CD14-positive monocyte (primary cell): ENCODE data around the gene SUSD6. TPM values are rescaled to one million over a fixed set of nuclear protein-coding genes. Genes with fewer than 3 reads are reported as not detected.

Experiments
- DNase-seq, 3 donors: peaks; one replicate each; pipeline ENCODE4 v3.0.0-alpha.2; 2011 to 2022
- H2AFZ ChIP-seq: 2 replicates; pipeline ENCODE4 v1.6.0; 2012; ENCODE audit warnings: mild to moderate bottlenecking, low read depth, low read length, inconsistent platforms; ENCODE audit not compliant: insufficient read depth, poor library complexity, severe bottlenecking
- H3K27ac ChIP-seq, 2 donors: 1 replicate in 1 of 2; 2 replicates in 1 of 2; pipeline ENCODE4 v1.5.1; 2012 to 2013; ENCODE audit warnings: low read length in 2 of 2, control low read depth in 1 of 2, inconsistent platforms in 1 of 2, low read depth in 1 of 2, mild to moderate bottlenecking in 1 of 2
- H3K27me3 ChIP-seq, 2 donors: one replicate each; pipeline versions ENCODE4 v1.6.0 to v1.6.1; 2011 to 2013; ENCODE audit warnings: low read length in 2 of 2; ENCODE audit not compliant: control insufficient read depth in 2 of 2, insufficient read depth in 2 of 2
- H3K36me3 ChIP-seq, 2 donors: replicated peaks in 1 of 2; 1 replicate in 1 of 2; 2 replicates in 1 of 2; pipeline versions ENCODE4 v1.5.1 to v1.6.1; 2012 to 2013; ENCODE audit warnings: low read length in 2 of 2, control low read depth in 1 of 2, inconsistent platforms in 1 of 2, mild to moderate bottlenecking in 1 of 2; ENCODE audit not compliant: insufficient read depth in 2 of 2, control insufficient read depth in 1 of 2
- H3K4me1 ChIP-seq, 2 donors: 1 replicate in 1 of 2; 2 replicates in 1 of 2; pipeline versions ENCODE4 v1.5.1 to v1.6.1; 2012 to 2013; ENCODE audit warnings: low read length in 2 of 2, control low read depth in 1 of 2, inconsistent platforms in 1 of 2, mild to moderate bottlenecking in 1 of 2, moderate library complexity in 1 of 2; ENCODE audit not compliant: insufficient read depth in 2 of 2, control insufficient read depth in 1 of 2
- H3K4me2 ChIP-seq: replicated peaks from 2 replicates; pipeline ENCODE3; 2012; ENCODE audit warnings: low read length, moderate library complexity, mild to moderate bottlenecking; ENCODE audit not compliant: poor library complexity, severe bottlenecking; ENCODE audit errors: extremely low read depth
- H3K4me3 ChIP-seq, 3 experiments: fragments of 200-600 bp in 1 of 3; sonication (generic) in 1 of 3; replicated peaks in 1 of 3; 1 replicate in 2 of 3; 2 replicates in 1 of 3; pipeline ENCODE4 v1.5.1; 2011 to 2013; ENCODE audit warnings: low read length in 3 of 3, mild to moderate bottlenecking in 3 of 3, control low read depth in 2 of 3, low read depth in 2 of 3, inconsistent platforms in 1 of 3, moderate library complexity in 1 of 3
- H3K79me2 ChIP-seq: 2 replicates; pipeline ENCODE4 v1.6.0; 2012; ENCODE audit warnings: mild to moderate bottlenecking, control low read depth, inconsistent platforms, low read length, moderate library complexity; ENCODE audit not compliant: insufficient read depth
- H3K9ac ChIP-seq: 2 replicates; pipeline ENCODE4 v1.6.0; 2017; ENCODE audit warnings: low read length, mild to moderate bottlenecking; ENCODE audit not compliant: insufficient read depth, poor library complexity, severe bottlenecking
- H3K9me3 ChIP-seq, 2 donors: replicated peaks in 1 of 2; 1 replicate in 1 of 2; 2 replicates in 1 of 2; pipeline versions ENCODE4 v1.5.1 to v1.6.1; 2012 to 2013; ENCODE audit warnings: low read length in 2 of 2, control low read depth in 1 of 2; ENCODE audit not compliant: control insufficient read depth in 1 of 2, insufficient read depth in 1 of 2
- H4K20me1 ChIP-seq: 2 replicates; pipeline ENCODE4 v1.6.0; 2012; ENCODE audit warnings: mild to moderate bottlenecking, low read length, control low read depth, moderate library complexity; ENCODE audit not compliant: insufficient read depth
- H3K27ac Mint-ChIP-seq, 7 donors: one replicate each; pipeline ENCODE4 v1.8.0; 2020; ENCODE audit warnings: mild to moderate bottlenecking in 7 of 7, mixed read lengths in 7 of 7, moderate library complexity in 6 of 7, inconsistent platforms in 2 of 7
- H3K27me3 Mint-ChIP-seq, 3 donors: one replicate each; pipeline ENCODE4 v1.8.0; 2021 to 2022; ENCODE audit warnings: low read depth in 3 of 3, mild to moderate bottlenecking in 3 of 3, mixed read lengths in 3 of 3, moderate library complexity in 3 of 3, inconsistent platforms in 1 of 3
- H3K36me3 Mint-ChIP-seq, 2 donors: one replicate each; pipeline ENCODE4 v1.8.0; 2020; ENCODE audit warnings: mixed read lengths in 2 of 2, inconsistent platforms in 1 of 2, mild to moderate bottlenecking in 1 of 2
- H3K4me1 Mint-ChIP-seq: one replicate; pipeline ENCODE4 v1.8.0; 2020; ENCODE audit warnings: mild to moderate bottlenecking, mixed read lengths
- H3K4me3 Mint-ChIP-seq, 2 donors: one replicate each; pipeline ENCODE4 v1.8.0; 2020; ENCODE audit warnings: mild to moderate bottlenecking in 2 of 2, mixed read lengths in 2 of 2, moderate library complexity in 1 of 2
- H3K9me3 Mint-ChIP-seq, 7 donors: one replicate each; pipeline ENCODE4 v1.8.0; 2020 to 2022; ENCODE audit warnings: mixed read lengths in 7 of 7, mild to moderate bottlenecking in 6 of 7, moderate library complexity in 6 of 7, inconsistent platforms in 2 of 7
- CTCF ChIP-seq: fragments of 200-600 bp; IDR thresholded peaks from one replicate; pipeline ENCODE4 v1.8.0; 2022; ENCODE audit warnings: antibody characterized with exemption, mild to moderate bottlenecking
- WGBS: methylation state at CpG from one replicate; pipeline ENCODE4 v1.1.5; 2013; ENCODE audit warnings: missing lambda C conversion rate; ENCODE audit not compliant: insufficient coverage; 5-methylcytosine and 5-hydroxymethylcytosine counted together
- intact Hi-C, 2 donors: fragments of 100-400 bp; cut with micrococcal nuclease; formaldehyde crosslinking; loops; one replicate each; pipeline versions ENCODE4 v1.15.0 to v1.15.1; 2023
- polyA plus RNA-seq, 3 donors: library from polyadenylated mRNA; depleted of rRNA in 1 of 3; unstranded in 2 of 3; stranded (reverse) in 1 of 3; fragments of 300-500 nt in 2 of 3; fragments of >200 nt in 1 of 3; fragmentation: Illumina TruSeq in 2 of 3; gene quantifications; 1 replicate in 2 of 3; 2 replicates in 1 of 3; pipeline ENCODE4 v1.2.3, GENCODE V29; 2012 to 2021

SUSD6 gene
- polyA plus RNA-seq, 3 donors, result 17.3 to 81.8 (median 30.1) TPM

- Histone ChIP-seq H3K27ac (peak overlapping the region in 1 of 2 donors; percentile 6), H3K79me2 (no peaks in the 10 kb centered on the region), H3K9me3 (no peaks in the 10 kb centered on the region), H3K4me3 (no peak overlapping the region), H3K4me1 (peaks cover 13 to 15% of the 10 kb centered on the region in 2 donors), H3K9ac (no peak overlapping the region), H3K36me3 (no peaks in the 10 kb centered on the region), H2AFZ (no peak overlapping the region), H4K20me1 (no peaks in the 10 kb centered on the region), H3K4me2 (no peak overlapping the region), H3K27me3 (no peaks in the 10 kb centered on the region)
- H3K9me3 Mint-ChIP-seq, result no peaks in the 10 kb centered on the region
- intact Hi-C loops, result no loop called here
- H3K27me3 Mint-ChIP-seq, result peaks cover 0 to 4% (median 2%) of the 10 kb centered on the region in 3 donors
- DNase-seq, result peak in 1 of 3 donors; percentile 43
- no peak overlapping the region for H3K4me3 Mint-ChIP-seq
- peaks cover 22% of the 10 kb centered on the region for H3K4me1 Mint-ChIP-seq
- no peak for TF ChIP-seq CTCF
- no peaks in the 10 kb centered on the region for H3K36me3 Mint-ChIP-seq
- WGBS, result no CpG with 5 or more reads among the region's 5 CpGs
- H3K27ac Mint-ChIP-seq, result peak overlapping the region in 2 of 7 donors; percentile 5 to 31
These were observed 4.9 kb upstream of the SUSD6 start for GRCh38 chr14:69606258-69607184.

- Mint-ChIP-seq H3K4me1 (peaks cover 52% of the 10 kb centered on the region), H3K27me3 (peaks cover 0 to 2% (median 0%) of the 10 kb centered on the region in 3 donors), H3K36me3 (peaks cover 4 to 9% of the 10 kb centered on the region in 2 donors), H3K9me3 (no peaks in the 10 kb centered on the region), H3K4me3 (peak overlapping the region in 1 of 2 donors; percentile 66), H3K27ac (peak overlapping the region in 5 of 7 donors; percentile 15 to 77 (median 74))
- Histone ChIP-seq H3K4me2 (peak overlapping the region; percentile 71), H3K9me3 (no peaks in the 10 kb centered on the region), H4K20me1 (peaks cover 29% of the 10 kb centered on the region), H3K9ac (peak overlapping the region; percentile 51), H3K4me1 (peaks cover 44 to 47% of the 10 kb centered on the region in 2 donors), H2AFZ (peak overlapping the region; percentile 75), H3K79me2 (peaks cover 32% of the 10 kb centered on the region), H3K27ac (peak overlapping the region; percentile 5 to 79), H3K4me3 (peak overlapping the region in 1 of 3 experiments; percentile 71), H3K36me3 (no peaks in the 10 kb centered on the region), H3K27me3 (no peaks in the 10 kb centered on the region)
- 67% methylated on average over 2 of the region's 8 CpGs for WGBS
- no peak for TF ChIP-seq CTCF
- no peak for DNase-seq
- intact Hi-C loops, result no loop called here
These were observed 1.1 kb upstream of the SUSD6 start for GRCh38 chr14:69610020-69610873.
